HUDEP-2 (cell line): ENCODE results near the gene DAGLA.

ENCODE experiments used
- DNase-seq, 76 experiments: peaks; one replicate each; lab custom pipeline; 2025; ENCODE audit not compliant: unreplicated experiment in 76 of 76; lab: John Stamatoyannopoulos, UW

Gene DAGLA

DNA sequence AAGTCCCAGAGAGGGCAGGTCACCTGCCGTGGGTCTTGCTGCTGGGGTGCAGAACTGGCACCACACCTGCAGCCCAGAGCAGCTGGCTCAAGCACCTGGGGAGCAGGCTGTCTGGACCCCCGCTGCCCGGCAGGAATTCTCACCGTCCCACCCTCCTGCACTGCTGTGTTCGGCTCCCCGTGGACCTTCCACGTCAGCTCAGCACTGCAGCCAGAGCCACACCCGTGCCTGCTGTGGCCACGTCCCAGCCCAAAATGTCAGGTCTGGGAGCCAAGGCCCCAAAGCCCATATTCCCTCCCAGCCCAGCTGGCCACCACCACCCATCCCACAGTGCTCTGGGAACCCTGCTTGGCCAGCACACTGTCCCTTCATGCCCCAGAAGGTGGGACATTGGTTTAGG, 44.2 kb downstream of the DAGLA start:
- DNase-seq, result no peak

DNA sequence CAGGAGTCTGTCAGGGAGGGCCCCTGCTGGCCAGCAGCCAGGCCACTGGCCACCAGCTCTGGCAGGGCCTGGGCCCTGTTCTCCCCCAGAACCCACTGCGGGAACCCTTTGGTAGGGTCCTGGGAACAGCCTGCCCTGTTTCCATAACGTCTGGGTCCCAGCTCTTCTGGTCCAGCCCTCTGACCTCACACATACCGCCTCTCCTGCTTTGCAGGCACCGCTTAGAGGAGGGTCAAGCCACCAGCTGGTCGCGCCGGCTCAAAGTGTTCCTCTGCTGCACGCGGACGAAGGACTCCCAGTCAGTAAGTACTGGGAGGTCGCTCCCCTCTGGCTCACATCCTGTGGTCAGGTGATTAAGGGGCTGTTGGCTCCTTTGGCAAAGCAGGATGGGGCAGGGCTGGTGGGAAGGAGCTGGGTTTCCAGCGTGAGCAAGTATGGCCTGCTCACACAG, 45.6 kb downstream of the DAGLA start:
- no peak for DNase-seq

DNA sequence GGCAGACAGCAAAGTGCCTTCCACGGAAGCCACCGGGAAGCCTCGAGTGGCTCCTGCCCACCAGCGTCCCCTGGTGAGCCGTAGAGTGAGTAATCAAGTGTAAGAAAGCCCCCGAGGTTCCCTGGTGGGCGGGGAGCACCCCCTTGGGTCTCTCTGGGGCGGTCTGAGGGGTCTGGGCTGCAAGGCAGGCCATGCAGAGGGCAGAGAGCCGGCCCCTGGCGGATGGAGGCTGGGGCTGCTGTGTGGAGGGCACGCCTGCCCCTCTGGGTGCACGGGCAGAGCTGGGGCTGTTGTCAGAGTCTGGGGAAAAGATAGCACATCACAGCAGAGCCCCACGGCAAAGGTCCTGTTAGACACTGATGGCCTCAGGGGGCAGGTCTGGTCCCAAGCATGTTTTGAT, 46.6 kb downstream of the DAGLA start:
- DNase-seq, result no peak

DNA sequence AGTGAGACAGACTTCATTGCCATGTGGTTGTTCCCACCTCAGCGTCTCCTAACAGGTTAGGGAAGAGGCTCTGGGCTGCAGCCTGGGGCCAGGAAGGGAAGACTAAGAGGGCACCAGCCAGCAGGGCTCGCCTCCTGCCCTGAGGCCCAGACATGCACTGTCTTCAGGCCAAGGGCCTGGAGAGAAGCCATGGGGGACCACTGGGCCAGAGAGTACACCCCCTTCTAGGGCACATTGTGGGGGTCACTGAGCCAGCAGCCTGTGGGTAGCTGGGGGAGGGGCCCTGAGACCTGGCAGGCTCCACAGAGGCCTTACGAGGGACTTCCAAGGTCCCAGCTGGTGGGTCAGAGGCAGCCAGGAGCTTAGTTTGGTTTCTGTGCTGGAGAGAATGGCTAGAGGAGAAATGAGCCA, 47.2 kb downstream of the DAGLA start:
- DNase-seq, result no peak

DNA sequence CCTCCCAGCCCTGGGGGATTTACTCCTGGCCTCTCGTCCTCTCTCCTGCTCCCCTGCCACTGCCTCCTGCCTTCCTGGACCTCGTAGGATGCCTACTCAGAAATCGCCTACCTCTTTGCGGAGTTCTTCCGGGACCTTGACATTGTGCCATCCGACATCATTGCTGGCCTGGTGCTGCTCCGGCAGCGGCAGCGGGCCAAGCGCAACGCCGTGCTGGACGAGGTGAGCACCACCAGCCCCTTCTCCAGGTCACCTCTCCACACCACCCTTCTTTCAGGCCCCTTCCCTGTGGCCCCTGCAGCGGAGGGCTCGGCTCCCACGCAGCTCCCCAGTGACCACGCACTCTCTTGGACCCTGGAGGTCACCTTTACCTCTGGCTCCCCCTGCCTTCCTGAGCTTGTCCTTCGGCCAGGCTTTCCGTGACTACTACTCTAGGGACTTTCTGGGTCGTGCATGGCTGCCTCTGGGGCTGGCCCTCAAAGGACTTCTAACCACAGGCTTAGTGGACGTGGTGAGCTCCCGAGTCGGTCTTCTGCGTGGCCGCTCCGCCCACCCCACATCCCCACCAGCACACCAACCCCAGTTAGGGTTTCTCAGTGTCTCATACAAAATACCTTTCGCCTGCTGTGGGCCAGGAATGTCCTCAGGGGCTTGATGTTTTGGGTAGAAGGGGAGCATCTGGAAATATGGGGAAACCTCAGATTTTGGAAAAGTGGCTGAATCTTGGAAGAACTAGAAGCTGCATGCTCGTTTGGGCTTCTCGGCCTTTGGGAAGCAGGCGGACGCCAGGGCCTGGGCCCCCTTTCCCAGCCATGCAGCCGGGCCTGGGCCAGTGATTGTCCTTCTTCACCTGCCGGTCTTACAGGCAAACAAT, 48.1 kb downstream of the DAGLA start:
- no peak for DNase-seq

- DNase-seq, result peak in 2 of 76 experiments; percentile 14 to 27
These were observed 48.7 kb downstream of the DAGLA start for GRCh38 chr11:61728940-61729219.

GRCh38 chr11:61730240-61730994, 50.2 kb downstream of the DAGLA start:
- no peak for DNase-seq

DNA sequence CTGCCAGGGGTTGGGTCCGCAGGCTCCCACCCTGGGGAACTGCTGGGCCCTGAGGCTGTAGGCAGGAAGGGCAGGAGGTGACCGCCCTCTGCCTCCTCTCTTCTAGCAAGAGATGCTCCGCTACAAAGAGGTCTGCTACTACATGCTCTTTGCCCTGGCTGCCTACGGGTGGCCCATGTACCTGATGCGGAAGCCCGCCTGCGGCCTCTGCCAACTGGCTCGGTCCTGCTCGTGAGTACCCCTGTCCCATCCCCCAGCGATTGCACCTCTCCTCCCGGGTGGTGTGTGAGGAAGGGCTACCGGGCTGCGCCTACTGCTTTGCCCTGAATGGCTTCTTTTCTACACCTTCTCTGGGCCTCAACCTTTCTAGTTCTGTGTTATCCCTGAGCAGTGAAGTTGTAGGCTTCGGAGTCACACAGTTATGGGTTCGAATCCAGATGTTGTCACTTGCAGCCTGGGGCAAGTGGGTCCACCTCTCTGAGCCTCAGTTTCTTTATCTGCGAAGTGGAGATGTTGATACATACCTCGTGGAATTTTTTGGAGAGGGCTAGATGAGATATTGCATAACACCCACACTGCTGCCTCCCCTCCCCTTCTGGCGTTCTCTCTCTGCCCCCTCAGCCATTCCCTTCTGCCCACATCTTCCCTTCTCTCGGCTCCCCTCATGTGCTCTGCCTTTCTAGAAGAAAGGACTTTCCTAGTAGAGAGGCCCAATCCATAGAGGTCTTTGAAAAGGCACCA, 51.2 kb downstream of the DAGLA start:
- DNase-seq, result no peak

GRCh38 chr11:61731952-61732675, 51.9 kb downstream of the DAGLA start:
- DNase-seq, result no peak

DNA sequence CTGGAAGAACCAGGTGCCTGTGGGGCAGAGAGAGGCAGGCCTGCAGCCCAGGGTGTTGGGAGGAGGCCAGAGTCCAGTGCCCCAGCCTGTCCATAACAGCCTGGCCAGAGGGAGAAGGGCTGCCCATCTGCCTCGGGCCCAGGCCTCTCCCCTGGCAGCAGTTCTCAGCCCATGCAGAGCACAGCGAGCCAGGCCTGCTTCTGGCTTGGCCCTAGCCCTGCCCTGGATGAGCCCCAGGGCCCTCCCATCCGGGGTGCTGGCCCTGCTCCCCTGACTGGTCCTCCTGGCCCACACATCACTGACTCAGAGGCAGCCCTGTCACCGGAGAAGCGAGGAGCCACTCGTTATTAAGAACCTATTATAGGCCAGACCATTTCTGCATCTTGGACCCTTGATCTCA, 52.5 kb downstream of the DAGLA start:
- DNase-seq, result no peak

- DNase-seq, result peak in 70 of 76 experiments; percentile 7 to 82 (median 56)
These were observed 53.2 kb downstream of the DAGLA start for GRCh38 chr11:61733120-61733978.

DNA sequence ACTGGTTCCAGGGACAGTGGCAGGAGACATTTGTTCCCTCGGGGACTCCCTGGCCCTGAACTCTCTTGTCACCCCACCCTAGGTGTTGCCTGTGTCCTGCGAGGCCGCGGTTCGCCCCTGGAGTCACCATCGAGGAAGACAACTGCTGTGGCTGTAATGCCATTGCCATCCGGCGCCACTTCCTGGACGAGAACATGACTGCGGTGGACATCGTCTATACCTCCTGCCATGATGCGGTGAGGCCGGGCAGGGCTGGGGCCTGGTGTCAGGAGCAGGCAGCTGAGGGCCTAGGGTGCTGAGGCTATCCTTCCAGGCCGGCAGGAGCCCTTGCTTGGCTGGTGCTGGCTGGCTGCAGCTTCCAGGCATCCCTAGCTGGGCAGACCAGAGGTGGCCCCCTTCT, 54.6 kb downstream of the DAGLA start:
- DNase-seq, result no peak

- DNase-seq, result no peak
These were observed 55.2 kb downstream of the DAGLA start for GRCh38 chr11:61735391-61735790.

DNA sequence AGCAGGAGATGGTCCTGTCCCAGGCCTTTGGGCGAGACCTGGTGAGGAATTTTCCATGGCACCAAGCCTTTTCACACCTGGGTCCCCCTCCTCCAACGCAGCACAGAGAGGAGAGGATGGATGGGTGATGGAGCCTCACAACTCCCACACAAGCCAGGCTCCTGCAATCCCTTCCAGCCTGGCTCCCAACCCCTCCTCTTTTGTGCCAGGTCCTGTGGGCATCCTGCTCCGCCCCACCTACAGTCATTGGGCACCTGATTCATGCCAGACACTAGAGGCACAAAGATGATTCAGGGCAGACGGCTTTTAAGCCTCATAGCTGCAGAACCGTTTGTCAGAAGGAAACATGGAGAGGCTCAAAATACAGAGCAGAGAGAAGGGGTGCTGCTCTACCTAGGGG, 56.1 kb downstream of the DAGLA start:
- DNase-seq, result no peak

DNA sequence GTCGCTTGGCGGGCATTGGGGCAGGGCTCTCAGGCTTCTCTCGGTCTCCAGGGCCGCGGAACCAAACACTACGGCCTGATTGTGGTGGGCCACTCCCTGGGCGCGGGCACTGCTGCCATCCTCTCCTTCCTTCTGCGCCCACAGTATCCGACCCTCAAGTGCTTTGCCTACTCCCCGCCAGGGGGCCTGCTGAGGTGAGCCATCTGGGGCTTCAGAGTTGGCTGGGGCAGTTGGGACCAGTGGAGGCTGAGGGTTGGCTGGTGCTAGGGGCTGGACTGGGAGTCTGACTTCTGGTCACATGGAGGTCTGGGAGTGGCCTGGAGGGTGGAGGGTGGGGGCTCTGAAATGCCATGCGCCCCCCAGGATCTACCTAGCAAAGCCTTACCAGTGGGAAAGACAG, 56.9 kb downstream of the DAGLA start:
- DNase-seq, result peak in 13 of 76 experiments; percentile 6 to 44 (median 22)

- DNase-seq, result peak in 1 of 76 experiments; percentile 16
These were observed 57.6 kb downstream of the DAGLA start for GRCh38 chr11:61737636-61738386.

- no peak for DNase-seq
These were observed 58.6 kb downstream of the DAGLA start for GRCh38 chr11:61738776-61739175.

DNA sequence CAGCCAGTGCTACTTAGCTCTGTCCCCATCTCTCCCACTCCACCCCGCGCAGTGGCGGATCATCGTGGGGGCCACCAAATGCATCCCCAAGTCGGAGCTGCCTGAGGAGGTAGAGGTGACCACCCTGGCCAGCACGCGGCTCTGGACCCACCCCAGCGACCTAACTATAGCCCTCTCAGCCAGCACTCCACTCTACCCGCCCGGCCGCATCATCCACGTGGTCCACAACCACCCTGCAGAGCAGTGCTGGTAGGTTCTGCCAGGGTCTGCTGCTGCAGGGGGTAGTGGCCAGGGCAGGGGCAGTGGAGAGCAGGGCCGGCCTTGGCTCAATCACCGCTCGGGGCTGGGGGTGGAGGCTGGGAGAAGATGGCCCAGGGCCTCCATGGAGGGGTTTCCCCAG, 59.2 kb downstream of the DAGLA start:
- DNase-seq, result no peak

DNA sequence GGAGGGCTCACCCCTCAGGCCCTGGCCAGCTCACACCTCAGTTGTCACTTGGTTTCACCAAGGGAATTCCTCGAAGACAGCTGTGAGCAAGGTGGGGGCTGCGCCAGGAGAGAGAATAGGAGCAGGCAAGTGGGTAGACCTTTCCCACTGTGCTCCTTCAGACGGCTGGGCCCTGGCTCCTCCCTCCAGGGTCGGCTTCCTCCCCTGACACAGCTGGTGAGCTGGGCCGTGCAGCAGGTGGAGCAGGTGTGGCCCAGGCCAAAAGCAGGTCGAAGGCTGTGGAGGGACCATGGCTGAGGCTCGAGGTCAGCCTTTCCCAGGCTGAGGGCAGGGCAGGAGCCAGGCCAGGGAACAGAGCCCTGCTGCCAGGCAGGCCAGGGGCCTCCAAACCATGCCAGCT, 59.8 kb downstream of the DAGLA start:
- no peak for DNase-seq
